Tibial nerve (tissue), 3 donors: Measurements from ENCODE around the gene XIRP1.

Experiments used
- POLR2A ChIP-seq, 2 donors: fragments of 450-650 bp; IDR thresholded peaks; one replicate each; pipeline ENCODE4 v1.6.1; 2017; ENCODE audit warnings: antibody characterized with exemption in 2 of 2, mild to moderate bottlenecking in 2 of 2, moderate library complexity in 2 of 2
- TF ChIP-seq, protein P1 (sequence below), 5 experiments: fragments of 200-600 bp in 3 of 5; fragments of 450-650 bp in 2 of 5; sonication (generic) in 3 of 5; IDR thresholded peaks; one replicate each; pipeline ENCODE4 v1.5.1; 2016 to 2019; ENCODE audit warnings: antibody characterized with exemption in 5 of 5, mild to moderate bottlenecking in 3 of 5, moderate library complexity in 2 of 5

DNA sequence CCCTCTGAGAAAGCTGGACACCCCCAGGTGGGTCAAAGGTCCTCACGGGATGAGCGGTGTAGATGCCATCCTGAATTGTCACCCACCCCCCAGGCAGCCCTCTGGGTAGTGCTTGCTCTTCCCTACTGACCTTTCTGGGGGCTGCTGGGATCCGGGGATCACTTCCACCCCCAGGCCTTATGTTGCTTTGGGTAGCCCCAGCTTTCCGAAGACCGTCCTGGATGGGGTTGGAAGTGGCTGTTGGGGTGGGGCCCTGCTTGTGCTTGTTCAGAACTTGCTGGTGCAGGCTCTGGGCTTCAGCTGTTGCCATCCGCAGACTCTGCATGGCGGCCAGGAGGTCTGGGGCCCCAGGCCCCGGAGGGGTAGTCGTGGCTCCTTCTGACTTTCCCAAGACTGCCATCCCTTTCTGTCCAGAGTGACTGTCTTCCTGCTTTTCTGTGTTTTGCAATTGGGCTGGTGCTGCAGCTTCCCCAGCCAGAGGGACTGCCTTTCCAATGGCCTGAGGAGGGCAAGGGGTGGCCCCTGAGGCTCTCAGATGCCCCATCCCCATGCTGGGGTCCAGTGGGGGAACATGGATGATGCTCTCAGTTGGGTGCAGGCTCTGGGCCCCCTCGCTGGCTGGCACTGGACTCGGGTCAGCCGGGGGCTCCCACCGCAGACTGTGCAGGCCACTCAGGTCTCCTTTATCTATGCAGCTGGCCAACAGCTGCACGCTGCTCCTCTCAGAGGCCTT is 6.3 kb downstream of the XIRP1 start:
- TF ChIP-seq, protein P1, sequence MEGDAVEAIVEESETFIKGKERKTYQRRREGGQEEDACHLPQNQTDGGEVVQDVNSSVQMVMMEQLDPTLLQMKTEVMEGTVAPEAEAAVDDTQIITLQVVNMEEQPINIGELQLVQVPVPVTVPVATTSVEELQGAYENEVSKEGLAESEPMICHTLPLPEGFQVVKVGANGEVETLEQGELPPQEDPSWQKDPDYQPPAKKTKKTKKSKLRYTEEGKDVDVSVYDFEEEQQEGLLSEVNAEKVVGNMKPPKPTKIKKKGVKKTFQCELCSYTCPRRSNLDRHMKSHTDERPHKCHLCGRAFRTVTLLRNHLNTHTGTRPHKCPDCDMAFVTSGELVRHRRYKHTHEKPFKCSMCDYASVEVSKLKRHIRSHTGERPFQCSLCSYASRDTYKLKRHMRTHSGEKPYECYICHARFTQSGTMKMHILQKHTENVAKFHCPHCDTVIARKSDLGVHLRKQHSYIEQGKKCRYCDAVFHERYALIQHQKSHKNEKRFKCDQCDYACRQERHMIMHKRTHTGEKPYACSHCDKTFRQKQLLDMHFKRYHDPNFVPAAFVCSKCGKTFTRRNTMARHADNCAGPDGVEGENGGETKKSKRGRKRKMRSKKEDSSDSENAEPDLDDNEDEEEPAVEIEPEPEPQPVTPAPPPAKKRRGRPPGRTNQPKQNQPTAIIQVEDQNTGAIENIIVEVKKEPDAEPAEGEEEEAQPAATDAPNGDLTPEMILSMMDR (IDR thresholded peaks at IDR 0.05): no peak
- TF ChIP-seq POLR2A (IDR thresholded peaks at IDR 0.05): no peak
